OCI-LY7 (cell line): ENCODE measurements around the gene GPRC5A. TPM values are rescaled to one million over a fixed set of nuclear protein-coding genes. Genes with fewer than 3 reads are reported as not detected.
A peak's percentile ranks its signal among the peaks of the same experiment; 100 is the strongest.
"Not testable (repeated sequence)": the region's sequence is repeated elsewhere in the genome, so short reads cannot be mapped to it uniquely, and the experiment has no call there.

Experiments used
- Bru-seq: library from RNA; stranded (reverse); fragments of 400-500 nt; gene quantifications from one replicate; lab custom pipeline; 2021; lab: Mats Ljungman, UMichigan
- BruChase-seq, 2 experiments: library from RNA; stranded (reverse); fragments of 400-500 nt; gene quantifications; one replicate each; lab custom pipeline; 2021; lab: Mats Ljungman, UMichigan
- BruUV-seq: library from RNA; stranded (reverse); fragments of 400-500 nt; replicated peaks from 2 replicates; lab custom pipeline; 2021; lab: Mats Ljungman, UMichigan
- CTCF ChIA-PET: fragments of 300-600 bp; sonication (Branson Sonifier 250); formaldehyde crosslinking; loops from one replicate; lab custom pipeline; 2022; ENCODE audit warnings: antibody characterized with exemption; ENCODE audit not compliant: unreplicated experiment; lab: Charles Lee
- POLR2A ChIA-PET: fragments of 300-600 bp; sonication (Branson Sonifier 250); formaldehyde crosslinking; loops from one replicate; lab custom pipeline; 2022; ENCODE audit warnings: antibody characterized with exemption; lab: Charles Lee
- DNase-seq: peaks from one replicate; pipeline ENCODE4 v3.0.0-alpha.2; 2015; ENCODE audit warnings: low spot score
- H2AFZ ChIP-seq: fragments of 200-600 bp; sonication (generic), shearing (Covaris generic); 2 replicates; pipeline ENCODE4 v1.6.1; 2014; ENCODE audit warnings: mild to moderate bottlenecking, antibody characterized with exemption, low read length, moderate library complexity
- H3K27ac ChIP-seq: fragments of 200-600 bp; sonication (generic); 2 replicates; pipeline ENCODE4 v1.5.1; 2014; ENCODE audit warnings: mixed run types, low read depth, mild to moderate bottlenecking, moderate library complexity, low read length, inconsistent platforms; ENCODE audit not compliant: poor library complexity, severe bottlenecking
- H3K36me3 ChIP-seq: fragments of 200-600 bp; sonication (generic); 2 replicates; pipeline ENCODE4 v1.6.1; 2014; ENCODE audit warnings: mild to moderate bottlenecking, antibody characterized with exemption, low read length, moderate library complexity, mixed read lengths; ENCODE audit not compliant: insufficient read depth
- H3K4me1 ChIP-seq: fragments of 200-600 bp; sonication (generic); 2 replicates; pipeline ENCODE4 v1.5.1; 2014; ENCODE audit warnings: mild to moderate bottlenecking, low read length; ENCODE audit not compliant: insufficient read depth, poor library complexity, severe bottlenecking
- H3K4me2 ChIP-seq: fragments of 200-600 bp; sonication (generic); 2 replicates; pipeline ENCODE4 v1.6.1; 2014; ENCODE audit warnings: mild to moderate bottlenecking, low read length
- H3K4me3 ChIP-seq: fragments of 200-600 bp; sonication (generic); 2 replicates; pipeline ENCODE4 v1.5.1; 2014; ENCODE audit warnings: mild to moderate bottlenecking, low read depth, low read length; ENCODE audit not compliant: poor library complexity, severe bottlenecking
- H3K79me2 ChIP-seq: fragments of 200-600 bp; sonication (generic); 2 replicates; pipeline ENCODE4 v1.6.1; 2016; ENCODE audit warnings: low read depth, mild to moderate bottlenecking, low read length, moderate library complexity, mixed read lengths; ENCODE audit not compliant: insufficient read depth
- H3K9me2 ChIP-seq: fragments of 200-600 bp; sonication (generic); 2 replicates; pipeline ENCODE4 v1.6.1; 2016; ENCODE audit warnings: mild to moderate bottlenecking, low read length, mixed read lengths; ENCODE audit not compliant: insufficient read depth
- H3K9me3 ChIP-seq: fragments of 200-600 bp; sonication (generic); 2 replicates; pipeline ENCODE4 v1.6.1; 2014; ENCODE audit warnings: mild to moderate bottlenecking, mixed run types, low read length, mixed read lengths
- H4K20me1 ChIP-seq: fragments of 200-600 bp; sonication (generic); 2 replicates; pipeline ENCODE4 v1.6.1; 2014; ENCODE audit warnings: mild to moderate bottlenecking, antibody characterized with exemption, low read length, moderate library complexity, mixed read lengths; ENCODE audit not compliant: insufficient read depth
- EZH2phosphoT487 ChIP-seq: fragments of 200-600 bp; sonication (generic); IDR thresholded peaks from 2 replicates; pipeline ENCODE4 v1.6.1; 2018; ENCODE audit warnings: low read depth, borderline replicate concordance, mild to moderate bottlenecking, mixed run types, antibody characterized with exemption, low read length, moderate library complexity, mixed read lengths
- intact Hi-C: fragments of 100-400 bp; cut with micrococcal nuclease; formaldehyde crosslinking; loops from one replicate; pipeline ENCODE4 v1.10.0; 2022; ENCODE audit not compliant: unreplicated experiment
- long read RNA-seq: library from polyadenylated mRNA; stranded (forward); transcript quantifications from one replicate; pipeline ENCODE4 v2.0.0, GENCODE V29; 2022
- total RNA-seq, 2 experiments: library from RNA; depleted of rRNA in 1 of 2; stranded (reverse); fragments of >200 nt in 1 of 2; shearing (Covaris generic) in 1 of 2; gene quantifications; 2 replicates each; pipeline ENCODE4 v1.2.3, GENCODE V29; 2014 to 2022
- TF ChIP-seq, protein P1 (sequence below): fragments of 200-600 bp; sonication (generic); conservative IDR thresholded peaks from 2 replicates; pipeline ENCODE4 v1.5.1; 2014; ENCODE audit warnings: mild to moderate bottlenecking, antibody characterized with exemption, low read length, moderate library complexity, mixed read lengths

Gene GPRC5A, protein sequence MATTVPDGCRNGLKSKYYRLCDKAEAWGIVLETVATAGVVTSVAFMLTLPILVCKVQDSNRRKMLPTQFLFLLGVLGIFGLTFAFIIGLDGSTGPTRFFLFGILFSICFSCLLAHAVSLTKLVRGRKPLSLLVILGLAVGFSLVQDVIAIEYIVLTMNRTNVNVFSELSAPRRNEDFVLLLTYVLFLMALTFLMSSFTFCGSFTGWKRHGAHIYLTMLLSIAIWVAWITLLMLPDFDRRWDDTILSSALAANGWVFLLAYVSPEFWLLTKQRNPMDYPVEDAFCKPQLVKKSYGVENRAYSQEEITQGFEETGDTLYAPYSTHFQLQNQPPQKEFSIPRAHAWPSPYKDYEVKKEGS
- total RNA-seq (2014; rRNA removed; shearing (Covaris generic)) (not detected in 2 replicates), total RNA-seq (2022) (0.25 TPM in 1 of 2 replicates, not detected in the other), Bru-seq, nascent RNA (percentile 28 among the genes with signal in this experiment), BruChase-seq, experiment 1, labeled RNA remaining after a 6-hour chase (percentile 25 among the genes with signal in this experiment), BruChase-seq, experiment 2, labeled RNA remaining after a 2-hour chase (percentile 36 among the genes with signal in this experiment)
- long read RNA-seq: 0 reads

GRCh38 chr12:12891080-12891880, at the start of gene GPRC5A:
Gene GPRC5A, plus strand, starts transcription at chr12:12891562. Its CDS starts 16,688 bp downstream, at chr12:12908250.
- BruUV-seq: no TSS peak
- H3K36me3 ChIP-seq: no peaks in the 10 kb centered on the region
- no peaks in the 10 kb centered on the region for H4K20me1 ChIP-seq
- H3K9me2 ChIP-seq: no peaks in the 10 kb centered on the region
- H3K79me2 ChIP-seq: no peaks in the 10 kb centered on the region
- DNase-seq: no peak
- H3K9me3 ChIP-seq: no peaks in the 10 kb centered on the region
- no peak within 1 kb of the TSS for H3K27ac ChIP-seq
- H3K4me3 ChIP-seq: no peak within 1 kb of the TSS
- H2AFZ ChIP-seq: no peak within 1 kb of the TSS
- H3K4me1 ChIP-seq: no peaks in the 10 kb centered on the region
- intact Hi-C loops: no loop called here
- ChIA-PET CTCF (no interaction called here), POLR2A (interaction anchor here (1.1 kb wide), 1 partner anchor 13 kb away, joined by 3 read pairs; no protein-coding TSS in a partner anchor)
- H3K4me2 ChIP-seq: no peak within 1 kb of the TSS
- TF ChIP-seq, protein P1, sequence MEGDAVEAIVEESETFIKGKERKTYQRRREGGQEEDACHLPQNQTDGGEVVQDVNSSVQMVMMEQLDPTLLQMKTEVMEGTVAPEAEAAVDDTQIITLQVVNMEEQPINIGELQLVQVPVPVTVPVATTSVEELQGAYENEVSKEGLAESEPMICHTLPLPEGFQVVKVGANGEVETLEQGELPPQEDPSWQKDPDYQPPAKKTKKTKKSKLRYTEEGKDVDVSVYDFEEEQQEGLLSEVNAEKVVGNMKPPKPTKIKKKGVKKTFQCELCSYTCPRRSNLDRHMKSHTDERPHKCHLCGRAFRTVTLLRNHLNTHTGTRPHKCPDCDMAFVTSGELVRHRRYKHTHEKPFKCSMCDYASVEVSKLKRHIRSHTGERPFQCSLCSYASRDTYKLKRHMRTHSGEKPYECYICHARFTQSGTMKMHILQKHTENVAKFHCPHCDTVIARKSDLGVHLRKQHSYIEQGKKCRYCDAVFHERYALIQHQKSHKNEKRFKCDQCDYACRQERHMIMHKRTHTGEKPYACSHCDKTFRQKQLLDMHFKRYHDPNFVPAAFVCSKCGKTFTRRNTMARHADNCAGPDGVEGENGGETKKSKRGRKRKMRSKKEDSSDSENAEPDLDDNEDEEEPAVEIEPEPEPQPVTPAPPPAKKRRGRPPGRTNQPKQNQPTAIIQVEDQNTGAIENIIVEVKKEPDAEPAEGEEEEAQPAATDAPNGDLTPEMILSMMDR: no peak
- TF ChIP-seq EZH2phosphoT487: no peak

DNA sequence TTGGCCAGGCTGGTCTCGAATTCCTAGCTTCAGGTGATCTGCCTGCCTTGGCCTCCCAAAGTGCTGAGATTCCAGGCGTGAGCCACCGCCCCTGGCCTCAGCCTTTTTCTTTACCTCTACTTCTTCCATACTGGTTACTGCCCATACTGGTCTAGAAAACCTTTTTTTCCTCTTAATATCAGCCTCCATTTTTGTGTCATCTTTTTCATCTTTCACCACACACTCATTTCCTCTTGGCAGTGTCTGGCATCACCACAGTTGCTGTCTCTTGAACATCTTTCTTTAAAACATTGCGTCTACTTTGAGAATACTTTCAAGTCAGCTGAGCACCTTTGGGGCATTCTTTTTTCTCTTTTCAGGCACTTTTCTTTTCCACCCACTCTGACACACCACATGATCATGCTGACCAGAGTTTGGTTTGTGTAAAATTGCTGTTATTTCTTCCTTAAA, 45.5 kb upstream of the GPRC5A start:
- H3K9me3 ChIP-seq: no peaks in the 10 kb centered on the region
- no peak overlapping the region for H2AFZ ChIP-seq
- no peaks in the 10 kb centered on the region for H3K4me1 ChIP-seq
- no peak overlapping the region for H3K27ac ChIP-seq
- no peak for DNase-seq
- TF ChIP-seq EZH2phosphoT487: no peak
- TF ChIP-seq, protein P1: no peak
- H3K4me3 ChIP-seq: no peak overlapping the region
- BruUV-seq: no TSS peak
- peaks cover 9% of the 10 kb centered on the region for H3K36me3 ChIP-seq
- H3K79me2 ChIP-seq: no peaks in the 10 kb centered on the region
- POLR2A ChIA-PET: interaction anchor here (1.6 kb wide), 1 partner anchor 15 kb away, joined by 3 read pairs; no protein-coding TSS in a partner anchor
- CTCF ChIA-PET: no interaction called here
- no peak overlapping the region for H3K4me2 ChIP-seq
- intact Hi-C loops: no loop called here
- H3K9me2 ChIP-seq: no peaks in the 10 kb centered on the region
- no peaks in the 10 kb centered on the region for H4K20me1 ChIP-seq

DNA sequence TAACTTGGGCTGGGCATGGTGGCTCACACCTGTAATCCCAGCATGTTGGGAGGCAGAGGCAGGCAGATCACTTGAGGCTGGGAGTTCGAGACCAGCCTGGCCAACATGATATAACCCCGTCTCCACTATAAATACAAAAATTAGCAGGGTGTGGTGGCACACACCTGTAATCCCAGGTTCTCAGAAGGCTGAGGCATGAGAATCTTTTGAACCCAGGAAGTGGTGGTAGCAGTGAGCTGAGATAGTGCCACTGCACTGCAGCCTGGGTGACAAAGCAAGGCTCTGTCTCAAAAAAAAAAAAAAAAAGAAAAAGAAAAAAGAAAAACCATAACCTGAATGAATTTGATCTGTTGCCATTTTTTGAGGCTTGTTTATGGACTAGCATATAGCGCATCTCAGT, 44.6 kb upstream of the GPRC5A start:
- H3K27ac ChIP-seq, POLR2A ChIA-PET, BruUV-seq, H3K36me3 ChIP-seq, H3K4me1 ChIP-seq, H3K9me2 ChIP-seq, H3K4me2 ChIP-seq, intact Hi-C loops, H3K79me2 ChIP-seq, H2AFZ ChIP-seq, H3K9me3 ChIP-seq, H4K20me1 ChIP-seq, DNase-seq, H3K4me3 ChIP-seq: not testable (repeated sequence)
- CTCF ChIA-PET: interaction anchor here (1.2 kb wide), 1 partner anchor 10 kb away, joined by 4 read pairs; no protein-coding TSS in a partner anchor
